ENCODE results near the gene DAZAP1.
A peak's percentile ranks its signal among the peaks of the same experiment; 100 is the strongest.

Gene DAZAP1

DNA sequence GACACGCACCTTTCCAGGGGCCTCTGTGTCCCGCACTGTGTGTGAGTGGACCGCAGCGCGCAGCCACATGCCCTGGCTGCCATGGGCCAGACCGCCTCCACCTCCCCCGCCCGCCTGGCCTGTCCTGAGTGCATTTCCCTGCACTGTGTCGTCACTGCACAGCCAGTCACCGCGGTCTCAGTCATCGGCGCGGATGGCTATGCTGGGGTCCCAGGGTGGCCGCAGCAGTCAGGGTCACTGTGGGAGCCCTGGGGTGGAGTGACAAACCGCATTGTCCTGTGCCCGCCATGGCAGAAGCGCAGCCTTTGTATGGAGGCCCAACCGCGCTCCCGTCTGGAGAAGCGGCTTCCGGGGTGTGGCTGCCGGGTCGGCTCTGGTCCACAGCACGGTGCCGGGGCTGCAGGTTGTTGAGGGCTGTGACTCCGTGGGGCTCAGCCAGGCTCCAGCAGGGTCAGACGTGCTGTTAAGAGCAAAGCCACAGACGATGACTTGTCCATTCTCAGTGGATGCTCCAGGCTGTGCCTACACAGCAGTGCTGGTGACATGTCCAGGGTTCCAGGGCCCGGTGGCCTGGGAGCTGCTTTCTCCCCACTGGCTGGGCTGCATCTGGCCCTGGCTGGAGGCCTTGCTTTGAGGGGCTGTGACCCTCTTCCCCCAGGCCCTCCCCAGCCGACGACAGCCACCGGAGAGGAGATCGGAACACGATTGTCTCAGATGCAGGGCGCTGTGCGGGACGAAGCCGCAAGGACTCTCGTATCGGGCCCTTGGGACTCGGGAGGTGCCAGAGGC, 30.0 kb upstream of the DAZAP1 start:
- no peak for DNase-seq

DNA sequence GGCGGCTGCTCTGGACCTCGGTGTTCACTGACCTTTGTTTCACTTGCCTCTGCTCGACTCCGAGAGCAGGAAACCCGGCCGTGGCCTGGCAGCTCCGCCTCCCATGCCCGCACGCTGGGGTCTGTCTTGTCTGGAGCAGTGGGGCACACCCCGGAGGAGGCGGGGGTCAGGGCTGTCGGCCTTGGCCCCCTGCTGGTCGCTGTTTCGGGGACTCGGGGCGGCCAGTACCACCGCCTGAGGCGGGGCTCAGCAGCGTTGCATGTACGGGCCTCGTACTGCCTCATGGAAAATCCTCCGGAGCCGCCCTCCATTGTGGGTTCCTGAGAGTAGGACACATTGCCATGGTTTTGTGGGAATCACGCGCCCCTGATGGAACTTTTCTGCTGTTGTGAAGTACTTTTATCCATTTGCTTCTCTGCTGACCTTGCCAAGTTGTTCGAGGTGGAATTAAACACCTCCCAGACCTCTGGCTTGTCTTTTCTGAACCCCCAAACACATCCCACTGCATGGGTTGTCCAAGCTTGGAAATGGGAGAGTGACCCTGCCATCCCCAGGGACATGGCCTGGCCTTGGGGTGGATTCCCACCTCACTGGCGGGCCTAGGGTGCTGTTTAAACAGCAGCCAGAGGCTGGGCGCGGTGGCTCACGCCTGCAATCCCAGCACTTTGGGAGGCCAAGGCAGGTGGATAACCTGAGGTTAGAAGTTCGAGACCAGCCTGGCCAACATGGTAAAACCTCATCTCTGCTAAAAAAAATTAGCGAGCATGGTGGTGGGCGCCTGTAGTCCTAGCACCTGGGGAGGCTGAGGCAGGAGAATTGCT, 29.2 kb upstream of the DAZAP1 start:
- no peak for DNase-seq

GRCh38 chr19:1379126-1379905, 28.1 kb upstream of the DAZAP1 start:
- DNase-seq: no peak

GRCh38 chr19:1379961-1380489, 27.4 kb upstream of the DAZAP1 start:
- no peak for DNase-seq

DNA sequence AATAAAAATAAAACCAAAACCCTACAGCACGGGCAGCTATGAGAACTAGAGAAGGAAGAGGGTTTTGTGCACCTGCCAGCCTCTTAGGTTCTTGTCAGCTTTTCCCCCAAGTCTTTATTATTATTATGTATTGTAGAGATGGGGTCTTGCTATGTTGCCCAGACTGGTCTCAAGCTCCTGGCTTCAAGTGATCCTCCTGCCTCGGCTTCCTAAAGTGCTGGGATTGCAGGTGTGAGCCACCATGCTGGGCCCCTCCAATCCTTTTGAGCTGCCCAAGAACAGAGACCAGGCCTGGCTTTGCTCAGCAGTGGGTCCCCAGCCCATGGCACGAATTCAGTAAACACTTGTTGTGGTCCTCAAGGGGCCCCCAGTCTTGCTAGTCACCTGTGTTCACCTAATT, 25.1 kb upstream of the DAZAP1 start:
- DNase-seq: no peak

DNA sequence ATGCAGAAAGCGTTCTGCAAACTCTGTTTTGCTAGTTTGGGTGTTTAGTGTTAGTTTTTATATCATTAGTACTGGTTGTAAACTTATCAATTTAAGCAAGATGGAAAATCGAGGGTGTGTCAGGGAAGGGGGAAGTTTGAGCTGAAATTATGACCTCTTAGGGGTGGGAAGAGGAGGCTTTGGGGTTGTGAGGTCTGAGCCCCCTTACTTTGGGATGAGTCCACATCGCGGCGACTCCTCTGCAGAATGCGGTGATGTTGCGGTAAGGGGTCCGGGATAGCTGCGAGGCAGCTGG, 24.4 kb upstream of the DAZAP1 start:
- DNase-seq: no peak

DNA sequence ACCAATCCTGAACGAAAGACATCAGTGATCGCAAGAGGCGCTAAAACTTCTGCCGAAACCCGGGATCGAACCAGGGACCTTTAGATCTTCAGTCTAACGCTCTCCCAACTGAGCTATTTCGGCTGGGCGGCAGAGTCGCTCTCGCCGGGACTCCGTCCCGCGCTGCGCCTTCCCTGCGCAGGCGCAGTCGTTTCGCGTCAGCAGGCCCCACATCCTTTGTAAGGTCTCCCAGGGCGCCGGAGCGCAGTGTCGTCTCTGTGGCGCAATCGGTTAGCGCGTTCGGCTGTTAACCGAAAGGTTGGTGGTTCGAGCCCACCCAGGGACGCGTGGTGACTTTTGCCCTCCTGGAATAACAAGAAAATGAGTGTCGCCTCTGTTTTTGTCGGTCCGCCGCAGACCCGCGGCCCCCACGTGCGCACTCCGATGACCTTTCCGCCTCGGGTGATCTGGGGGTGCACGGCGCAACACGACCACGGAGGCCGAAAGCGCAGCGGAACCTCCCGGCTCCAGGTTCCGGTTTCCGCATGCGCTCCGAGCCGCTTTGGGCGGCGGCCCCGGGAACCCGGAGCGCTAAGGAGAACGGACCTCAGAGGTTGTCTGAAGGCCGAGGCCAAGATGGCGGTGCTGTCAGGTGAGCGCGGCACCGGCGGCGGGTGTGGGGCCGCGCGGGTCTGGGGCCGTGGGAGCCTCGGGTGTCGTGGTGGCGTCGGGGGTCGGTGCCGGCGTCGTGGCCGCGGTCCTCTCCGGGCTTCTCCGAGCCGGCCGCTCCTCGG, 23.9 kb upstream of the DAZAP1 start, which contains the start of gene NDUFS7:
Gene NDUFS7 (plus strand): TSS at position 596 of the 773 bp plus-strand sequence. CDS start 20 bp downstream, at position 616.
- DNase-seq: peak; percentile 73 to 81

GRCh38 chr19:1384085-1384462, 23.3 kb upstream of the DAZAP1 start:
- no peak for DNase-seq

GRCh38 chr19:1384478-1385110, 22.8 kb upstream of the DAZAP1 start:
- no peak for DNase-seq

- DNase-seq: no peak
These were observed 21.6 kb upstream of the DAZAP1 start for GRCh38 chr19:1385816-1386215.

DNA sequence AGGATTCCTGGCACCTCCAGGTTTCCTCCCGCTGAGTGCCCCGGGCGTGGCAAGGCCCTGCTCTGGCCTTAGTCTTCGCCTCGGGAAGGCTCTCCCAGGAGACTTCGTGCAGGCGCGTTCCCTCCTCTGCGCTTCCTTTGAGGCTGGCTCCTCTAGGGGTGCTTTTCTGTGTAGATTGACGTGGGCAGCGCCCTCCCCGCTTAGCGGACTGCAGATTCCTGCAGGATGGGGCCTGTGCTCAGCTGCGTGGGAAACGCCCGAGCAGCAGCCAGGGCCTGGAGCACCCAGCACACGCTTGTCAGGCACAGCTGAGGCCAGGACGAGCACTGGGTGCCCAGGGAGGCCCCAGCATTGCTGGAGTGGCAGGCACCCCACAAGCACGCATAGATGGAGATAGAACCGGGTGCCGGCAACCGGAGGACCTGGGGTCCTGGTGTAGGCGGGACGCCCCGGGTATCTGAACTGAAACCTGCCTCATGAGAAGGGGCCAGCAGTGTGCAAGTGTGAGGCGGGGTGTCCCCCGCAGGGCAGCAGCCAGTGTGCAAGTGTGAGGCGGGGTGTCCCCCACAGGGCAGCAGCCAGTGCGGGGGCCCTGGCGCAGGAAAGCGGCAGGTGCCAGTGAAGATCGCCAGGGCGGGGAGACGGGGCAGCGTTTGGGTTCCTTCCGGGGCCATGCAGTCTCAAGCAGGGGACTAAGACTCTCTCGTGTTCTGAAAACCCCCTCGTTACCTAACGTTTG, 20.3 kb upstream of the DAZAP1 start:
- DNase-seq: no peak

DNA sequence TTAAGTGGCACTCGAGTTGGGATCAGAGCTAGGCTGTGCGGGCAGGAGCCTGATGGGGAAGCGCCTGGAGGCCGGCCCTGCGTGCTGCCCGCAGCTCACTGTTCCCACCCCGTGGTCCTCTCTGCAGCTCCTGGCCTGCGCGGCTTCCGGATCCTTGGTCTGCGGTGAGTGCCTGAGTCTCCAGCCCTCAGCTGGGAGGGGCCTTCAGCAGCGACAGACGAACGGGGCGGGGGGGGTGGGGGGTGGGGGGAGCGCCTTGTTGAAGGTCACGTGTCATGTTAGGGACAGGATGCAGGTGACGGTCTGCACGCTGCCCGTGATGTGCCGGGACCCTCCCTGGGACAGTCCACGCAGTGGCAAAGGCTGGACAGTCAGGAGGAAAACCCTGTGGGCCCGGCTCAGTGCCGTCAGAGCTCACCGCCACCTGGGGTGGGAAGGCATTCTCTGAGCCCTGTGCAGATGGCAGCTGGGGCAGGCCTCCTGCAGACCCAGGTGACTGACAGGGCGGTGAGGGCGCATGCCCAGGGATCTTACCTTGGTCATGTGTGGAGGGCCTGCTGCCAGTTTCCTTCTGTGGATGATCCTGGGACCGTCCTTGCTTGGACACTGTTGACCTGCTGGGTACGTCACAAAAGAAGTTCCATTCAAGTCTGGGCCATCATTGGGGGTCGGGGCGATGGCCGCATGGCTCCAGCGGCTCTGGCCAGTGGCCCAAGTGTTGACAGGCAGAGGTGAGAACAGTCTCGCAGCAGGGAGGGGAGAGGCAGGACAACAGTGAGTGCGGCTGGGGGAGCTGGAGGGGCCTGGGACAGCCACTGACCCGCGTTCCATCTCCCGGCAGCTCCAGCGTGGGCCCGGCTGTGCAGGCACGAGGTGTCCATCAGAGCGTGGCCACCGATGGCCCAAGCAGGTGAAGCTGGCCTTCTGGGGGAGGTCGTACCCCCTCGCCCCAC, 19.4 kb upstream of the DAZAP1 start:
- DNase-seq: no peak

DNA sequence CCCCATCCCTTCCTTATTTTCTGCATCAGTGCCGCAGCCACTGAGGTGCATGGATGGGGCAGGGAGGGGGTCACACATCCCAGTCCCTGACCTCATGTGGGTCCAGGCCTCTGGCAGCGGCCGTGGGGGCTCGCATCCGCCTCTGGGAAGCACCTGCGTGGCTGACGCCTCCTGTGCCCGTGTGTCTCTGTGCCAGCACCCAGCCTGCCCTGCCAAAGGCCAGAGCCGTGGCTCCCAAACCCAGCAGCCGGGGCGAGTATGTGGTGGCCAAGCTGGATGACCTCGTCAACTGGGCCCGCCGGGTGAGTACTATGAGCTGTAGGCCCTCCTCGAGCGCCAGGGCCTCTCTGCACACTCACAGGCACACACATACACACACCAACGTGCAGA, 18.8 kb upstream of the DAZAP1 start:
- no peak for DNase-seq

DNA sequence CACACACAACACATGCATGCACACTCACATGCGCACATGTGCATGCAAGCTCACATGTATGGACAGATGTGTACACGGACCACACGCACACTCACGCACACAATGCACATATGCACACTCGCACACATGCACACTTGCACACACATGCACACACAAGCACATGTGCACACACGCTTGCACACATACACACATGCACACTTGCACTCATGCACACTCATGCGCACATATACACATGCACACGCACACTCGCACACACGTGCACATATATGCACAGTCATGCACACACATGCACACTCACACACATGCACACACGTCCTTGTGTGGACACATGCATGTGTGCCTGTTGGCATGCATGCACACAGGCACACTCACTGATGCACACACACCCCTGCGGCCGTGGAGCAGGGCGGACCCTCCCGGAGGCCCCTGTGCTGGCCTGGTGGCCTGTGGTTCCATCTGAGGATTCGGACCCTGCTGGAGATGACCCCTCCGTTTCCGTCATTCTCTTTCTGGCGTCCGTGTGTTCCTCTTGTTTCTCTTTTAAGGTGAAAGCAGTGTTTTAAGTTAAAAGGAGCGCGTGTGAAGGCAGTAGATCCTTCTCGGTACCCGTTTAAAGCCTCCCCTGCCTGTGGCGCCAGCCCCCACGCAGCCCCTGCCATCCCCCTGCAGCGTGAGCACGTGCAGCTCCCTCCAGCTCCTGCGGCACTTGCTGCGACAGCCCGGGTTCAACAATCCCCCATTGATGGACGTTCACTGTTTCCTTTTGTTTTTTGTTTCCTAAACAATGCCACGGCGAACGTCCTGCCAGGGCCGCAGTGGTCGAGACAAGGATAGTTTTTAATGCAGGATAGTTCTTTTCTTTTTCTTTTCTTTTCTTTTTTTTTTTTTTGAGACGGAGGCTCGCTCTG, 18.1 kb upstream of the DAZAP1 start:
- DNase-seq: no peak

DNA sequence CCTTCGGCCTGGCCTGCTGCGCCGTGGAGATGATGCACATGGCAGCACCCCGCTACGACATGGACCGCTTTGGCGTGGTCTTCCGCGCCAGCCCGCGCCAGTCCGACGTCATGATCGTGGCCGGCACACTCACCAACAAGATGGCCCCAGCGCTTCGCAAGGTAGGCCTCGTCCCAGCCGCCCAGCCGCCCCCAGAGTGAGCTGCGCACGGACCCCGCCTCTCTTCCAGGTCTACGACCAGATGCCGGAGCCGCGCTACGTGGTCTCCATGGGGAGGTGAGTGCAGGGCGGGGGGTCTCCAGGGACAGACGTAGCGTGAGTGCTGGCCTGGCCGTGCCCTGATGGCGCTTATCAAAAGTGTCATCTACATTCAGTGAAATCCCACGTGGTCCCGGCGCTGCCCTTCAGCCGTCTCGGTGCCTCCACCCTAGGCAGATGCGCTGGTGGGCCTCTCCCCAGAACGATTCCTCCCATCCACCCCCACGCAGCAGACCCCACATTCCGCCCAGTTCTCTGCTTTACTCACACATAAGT, 16.4 kb upstream of the DAZAP1 start:
- DNase-seq: no peak

GRCh38 chr19:1392407-1392806, 15.0 kb upstream of the DAZAP1 start:
- DNase-seq: no peak

DNA sequence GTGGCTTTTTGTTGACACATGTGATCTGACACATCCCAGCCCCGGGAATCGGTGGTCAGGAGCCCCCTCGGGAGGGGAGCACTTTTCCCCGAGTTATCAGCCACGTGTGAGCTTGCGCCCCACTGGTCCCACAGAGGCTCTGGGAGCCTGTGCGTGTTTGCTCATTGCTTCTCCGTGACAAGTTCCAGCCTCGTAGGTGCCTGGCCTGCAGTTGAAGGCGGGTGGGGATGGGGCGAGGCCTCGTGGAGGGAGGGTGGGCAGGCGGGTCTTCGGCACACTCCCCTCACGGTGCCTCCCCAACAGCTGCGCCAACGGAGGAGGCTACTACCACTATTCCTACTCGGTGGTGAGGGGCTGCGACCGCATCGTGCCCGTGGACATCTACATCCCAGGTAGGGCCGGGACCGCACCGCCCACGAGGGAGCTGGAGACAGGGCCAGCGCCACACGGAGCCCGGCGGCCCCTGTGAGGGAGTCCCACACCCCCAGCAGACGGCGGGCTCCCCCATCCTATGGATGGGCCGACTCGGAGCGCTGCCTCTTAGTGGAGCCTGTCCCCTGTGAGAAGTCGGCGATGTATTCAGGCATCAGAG, 14.4 kb upstream of the DAZAP1 start:
- DNase-seq: no peak

DNA sequence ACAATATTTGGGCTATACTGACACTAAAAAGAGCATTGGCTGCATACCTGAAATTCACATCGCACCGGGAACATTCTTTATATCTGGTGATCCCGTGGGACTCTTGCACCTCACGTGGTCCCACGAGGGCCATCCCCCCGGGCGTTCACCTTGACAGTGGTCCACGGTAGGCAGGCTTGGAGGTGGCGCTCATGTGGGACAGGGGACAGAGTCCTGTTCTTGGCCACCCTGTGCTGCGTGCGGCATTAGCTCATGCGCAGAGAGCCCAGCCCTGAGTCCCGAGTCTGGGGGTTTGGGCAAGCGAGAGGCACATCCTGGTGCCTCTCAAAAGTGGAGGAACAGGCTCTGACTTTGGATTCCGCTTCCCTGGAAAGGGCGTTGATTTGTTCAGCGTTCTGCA, 13.5 kb upstream of the DAZAP1 start:
- DNase-seq: no peak

All from SW 1271 (cell line).